ENCODE measurements around the gene TOGARAM1. TPM values are rescaled to one million over a fixed set of nuclear protein-coding genes. Genes with fewer than 3 reads are reported as not detected.

TOGARAM1 gene
- total and polyA plus RNA-seq, 9 of the 15 experiments (the other 6 are each of a cell fraction or from before 2014, with no cell fraction given): 1.3 to 6.4 (median 3.7) TPM

GRCh38 chr14:45089813-45090212 is 127.8 kb downstream of the TOGARAM1 start:
- WGBS (ENCODE audit: insufficient coverage, low coverage, missing lambda C conversion rate): 0% methylated on average over 1 of the region's 1 CpG
- H3K27ac ChIP-seq (ENCODE audit: extremely low read depth, low read depth, low read length): no peak overlapping the region
- no peaks in the 10 kb centered on the region for H3K9me1 ChIP-seq (ENCODE audit: control insufficient read depth, insufficient read depth, low read length)
- H3K9me3 ChIP-seq (replicated peaks; ENCODE audit: control insufficient read depth, insufficient read depth, low read depth, low read length): no peaks in the 10 kb centered on the region
- H3K4me1 ChIP-seq (replicated peaks in 1 of 2; ENCODE audit: control insufficient read depth in 2 of 2, insufficient read depth in 2 of 2, low read length in 2 of 2): no peaks in the 10 kb centered on the region; a peak in 2 of 5 replicates
- H3K4me3 ChIP-seq: no peak overlapping the region
- H3K27me3 ChIP-seq (ENCODE audit: control insufficient read depth in 2 of 2, insufficient read depth in 2 of 2, low read length in 2 of 2): no peaks in the 10 kb centered on the region
- peaks cover 16% of the 10 kb centered on the region for H3K36me3 ChIP-seq (ENCODE audit: control insufficient read depth, insufficient read depth, low read length)
- peaks cover 98% of the 10 kb centered on the region for H3K79me2 ChIP-seq (ENCODE audit: control insufficient read depth, insufficient read depth, low read length)
- ATAC-seq (no peak), DNase-seq (ENCODE audit: extremely low read depth in 1 of 4, low spot score in 3 of 4) (no peak), FAIRE-seq (no peak)
- in situ Hi-C loops (cut with MboI) (no loop called here), intact Hi-C loops (cut with micrococcal nuclease) (no loop called here)
- ChIA-PET POLR2A (no interaction called here), CTCF (ENCODE audit: low intra/inter-chr PET ratio) (no interaction called here)
- no peak overlapping the region for H3K9ac ChIP-seq (ENCODE audit: insufficient read depth in 1 of 2, low read depth in 2 of 2, low read length in 2 of 2)
- H3K4me2 ChIP-seq (ENCODE audit: insufficient read depth, low read length): no peak overlapping the region
- peaks cover 6% of the 10 kb centered on the region for H4K20me1 ChIP-seq (replicated peaks; ENCODE audit: control insufficient read depth, insufficient read depth, low read length)
- H2AFZ ChIP-seq (ENCODE audit: low read depth, low read length): no peak overlapping the region
- TF ChIP-seq JUN (IDR thresholded peaks at IDR 0.05; ENCODE audit: borderline replicate concordance, low read depth, low read length) (no peak), JUN (CRISPR knock-in tag; IDR thresholded peaks at IDR 0.05; ENCODE audit: borderline replicate concordance) (no peak), SETDB1 (IDR thresholded peaks at IDR 0.05; ENCODE audit: low read length) (no peak), ZBTB17 (CRISPR knock-in tag; IDR thresholded peaks at IDR 0.05) (no peak), NR2C2 (CRISPR knock-in tag; IDR thresholded peaks at IDR 0.05) (no peak), NR2C2 (tag; IDR thresholded peaks at IDR 0.05) (no peak), JUNB (CRISPR knock-in tag; conservative IDR thresholded peaks at IDR 0.05) (no peak), HDAC8 (tag; IDR thresholded peaks at IDR 0.05) (no peak), ZSCAN32 (CRISPR knock-in tag; IDR thresholded peaks at IDR 0.05) (no peak)
- BruUV-seq (replicated peaks): no TSS peak
